HG02970 (cell line): ENCODE data around the gene CDCA5.

Experiments used
- ATAC-seq: cut with Tn5 transposase; IDR thresholded peaks from one replicate; pipeline ENCODE4 v1.9.1; 2021; ENCODE audit warnings: mild to moderate bottlenecking, moderate library complexity, moderate number of reproducible peaks; ENCODE audit not compliant: unreplicated experiment, low FRiP score

Gene CDCA5

GRCh38 chr11:65083834-65084597, at the start of gene CDCA5, which contains the start of gene ZFPL1:
CDCA5 (minus strand) TSS chr11:65084040; CDS start chr11:65083978, 62 bp downstream.
ZFPL1 (plus strand) TSS chr11:65084222; CDS start chr11:65084699, 477 bp downstream.
- ATAC-seq: peak; percentile 87

GRCh38 chr11:65132988-65133700, 49.3 kb upstream of the CDCA5 start:
- ATAC-seq: no peak

DNA sequence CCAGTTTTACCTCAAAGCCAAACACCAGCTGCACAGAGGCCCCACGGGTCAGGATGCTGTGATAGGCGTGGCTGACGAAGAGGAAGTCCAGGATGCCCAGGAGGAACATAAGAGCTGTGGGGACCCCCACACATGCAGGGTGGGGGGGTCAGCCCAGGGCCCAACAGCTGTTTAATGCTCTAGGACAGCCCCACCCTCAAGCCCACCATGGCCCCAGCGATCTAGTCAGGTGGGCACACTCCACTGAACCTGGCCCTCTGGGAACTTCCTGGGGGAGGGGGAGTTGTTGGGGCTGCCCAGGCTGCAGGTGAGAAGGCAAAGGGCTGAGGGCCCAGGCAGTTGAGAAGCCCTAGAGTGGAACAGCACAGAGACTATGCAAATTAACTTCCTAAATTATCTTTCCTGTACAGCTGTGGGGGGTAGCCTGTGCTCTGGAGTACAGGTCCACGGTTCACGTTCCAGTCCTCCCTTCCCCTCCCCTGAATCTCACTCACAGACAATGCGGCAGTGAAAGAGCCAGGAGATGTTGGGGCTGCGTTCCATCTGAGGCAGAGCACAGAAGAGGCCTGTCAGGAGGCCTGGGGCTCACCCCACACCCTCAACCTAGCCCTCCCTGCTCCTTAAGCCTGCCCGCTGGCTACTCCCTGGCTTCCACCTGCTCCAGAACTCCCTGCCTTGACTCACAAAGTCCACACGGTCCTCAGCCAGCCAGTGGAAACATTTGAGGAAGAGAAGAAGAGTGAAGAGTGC, 48.6 kb upstream of the CDCA5 start:
- ATAC-seq: no peak

DNA sequence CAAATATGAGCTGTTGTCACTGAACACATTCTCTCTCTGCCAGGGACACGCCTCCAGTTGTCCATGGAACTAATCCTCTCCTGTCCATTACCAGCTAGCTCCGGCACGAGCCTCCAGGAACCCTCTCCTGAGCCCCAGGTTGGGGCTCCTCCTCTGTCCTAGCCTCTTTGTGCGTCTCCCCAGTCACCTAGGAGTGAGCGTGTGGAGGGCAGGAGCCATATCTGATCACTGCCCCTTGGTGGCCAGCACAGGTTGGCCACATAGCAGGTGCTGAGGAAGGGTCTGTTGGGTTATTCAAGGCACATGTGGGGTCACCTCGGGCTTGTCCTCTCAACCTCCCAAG, 48.0 kb upstream of the CDCA5 start:
- no peak for ATAC-seq

GRCh38 chr11:65131417-65131776, 47.6 kb upstream of the CDCA5 start:
- ATAC-seq: no peak

DNA sequence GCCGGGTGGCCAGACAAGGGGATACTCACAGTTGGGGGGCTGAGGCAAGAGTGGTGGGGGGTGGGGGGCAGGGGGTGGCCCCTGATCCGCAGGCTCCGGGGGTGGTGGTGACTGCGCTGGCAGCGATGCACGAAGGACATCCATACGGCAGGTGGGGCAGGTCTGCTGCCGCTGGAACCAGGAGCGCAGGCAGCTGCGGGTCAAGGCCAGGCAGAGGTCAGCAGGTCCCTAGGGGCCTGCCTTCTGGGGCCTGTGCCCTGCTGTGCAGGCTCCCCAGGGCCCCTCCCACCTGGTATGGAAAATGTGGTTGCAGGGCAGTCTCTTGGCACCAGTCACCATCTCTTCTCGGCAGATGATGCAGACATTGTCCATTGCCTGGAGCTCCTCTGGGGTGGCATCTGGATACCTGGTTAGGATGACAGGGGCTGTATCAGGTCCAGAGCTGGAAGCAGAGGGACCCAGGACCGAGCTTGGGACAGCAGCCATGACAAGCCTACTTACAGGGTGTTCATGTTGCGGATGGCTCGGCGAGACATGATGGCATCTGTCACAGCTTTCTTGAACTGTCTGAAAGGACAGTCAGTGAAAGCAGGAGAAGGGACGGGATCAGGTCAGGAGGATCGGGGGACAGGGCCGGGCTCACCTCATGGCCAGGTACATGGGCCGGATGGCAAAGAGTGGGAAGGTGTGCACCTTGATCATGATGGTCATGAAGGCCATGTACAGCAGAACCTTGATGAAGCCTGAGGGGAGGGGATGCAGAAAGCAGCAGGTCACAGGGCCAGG, 47.0 kb upstream of the CDCA5 start:
- ATAC-seq: no peak

DNA sequence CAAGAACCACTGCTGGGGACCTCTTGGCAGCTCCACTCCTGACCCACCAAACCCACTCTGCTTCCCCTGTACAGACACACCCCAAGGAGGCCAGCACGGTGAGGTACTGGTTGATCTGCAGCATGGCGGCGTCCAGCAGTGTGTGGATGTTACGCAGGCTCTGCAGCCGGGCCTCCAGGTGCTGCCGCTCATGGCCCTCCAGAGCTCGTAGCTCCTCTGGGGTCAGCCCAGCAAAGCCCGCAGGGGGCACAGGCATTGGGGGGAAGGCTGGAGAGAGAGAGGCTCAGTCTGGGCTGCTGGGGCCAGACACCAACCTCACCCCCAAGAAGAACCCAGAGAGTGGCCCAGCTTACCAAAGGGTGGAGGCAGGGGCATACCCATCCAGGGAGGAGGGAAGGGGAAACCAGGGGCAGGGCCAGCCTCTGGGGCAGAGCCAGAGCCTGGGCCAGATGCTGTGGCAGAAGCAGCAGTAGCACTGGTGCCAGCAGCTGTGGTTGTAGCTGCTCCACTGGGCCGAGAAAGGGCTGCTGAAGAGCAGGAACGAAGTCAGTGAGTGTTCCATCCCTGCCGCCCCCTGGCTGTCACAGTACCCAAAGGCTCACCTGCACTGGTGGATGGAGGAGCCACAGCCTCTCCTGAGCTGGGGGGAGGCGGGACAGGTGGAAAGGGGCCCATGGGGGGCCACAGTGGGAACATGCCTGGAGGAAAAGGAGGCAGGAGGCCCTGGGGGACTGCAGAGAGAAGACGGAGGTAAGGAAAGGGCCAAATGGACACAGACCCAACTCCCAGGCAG, 46.0 kb upstream of the CDCA5 start:
- ATAC-seq: no peak

- no peak for ATAC-seq
Observed at GRCh38 chr11:65128182-65129145, 44.6 kb upstream of the CDCA5 start.

DNA sequence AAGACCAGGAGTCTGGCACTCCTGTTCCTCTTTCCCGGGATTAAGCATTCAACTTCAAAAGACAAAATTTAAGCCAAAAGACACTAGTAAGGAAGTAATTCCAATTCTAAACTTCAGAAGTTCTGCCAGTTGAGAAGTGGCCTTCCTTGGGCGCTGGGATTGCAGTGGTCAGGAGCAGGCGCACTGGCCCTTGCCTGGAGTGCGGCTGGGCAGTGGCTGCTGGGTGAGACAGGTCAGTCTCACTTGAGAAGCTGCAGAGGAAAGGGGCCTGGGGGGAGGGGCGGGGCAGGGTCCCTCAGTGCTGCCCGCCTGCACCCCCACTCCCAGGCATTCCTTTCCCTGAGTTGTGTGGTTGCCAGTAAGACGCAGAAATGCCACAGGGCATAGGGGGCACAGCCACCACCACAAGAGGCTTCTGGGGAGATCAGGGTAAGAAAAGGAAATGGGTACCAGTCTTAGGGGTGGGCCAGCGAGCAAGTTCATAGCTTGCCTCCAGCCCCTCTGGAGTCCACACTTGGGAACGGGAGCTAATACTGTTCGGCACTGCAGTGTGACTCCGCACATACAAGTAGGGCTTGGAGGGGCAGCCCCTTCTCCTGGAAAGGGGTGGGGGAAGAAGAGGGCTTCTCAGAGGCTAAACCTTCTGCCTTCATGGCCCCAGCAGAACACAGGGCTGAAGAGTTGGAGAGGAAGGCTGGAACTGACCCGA, 43.8 kb upstream of the CDCA5 start:
- no peak for ATAC-seq

DNA sequence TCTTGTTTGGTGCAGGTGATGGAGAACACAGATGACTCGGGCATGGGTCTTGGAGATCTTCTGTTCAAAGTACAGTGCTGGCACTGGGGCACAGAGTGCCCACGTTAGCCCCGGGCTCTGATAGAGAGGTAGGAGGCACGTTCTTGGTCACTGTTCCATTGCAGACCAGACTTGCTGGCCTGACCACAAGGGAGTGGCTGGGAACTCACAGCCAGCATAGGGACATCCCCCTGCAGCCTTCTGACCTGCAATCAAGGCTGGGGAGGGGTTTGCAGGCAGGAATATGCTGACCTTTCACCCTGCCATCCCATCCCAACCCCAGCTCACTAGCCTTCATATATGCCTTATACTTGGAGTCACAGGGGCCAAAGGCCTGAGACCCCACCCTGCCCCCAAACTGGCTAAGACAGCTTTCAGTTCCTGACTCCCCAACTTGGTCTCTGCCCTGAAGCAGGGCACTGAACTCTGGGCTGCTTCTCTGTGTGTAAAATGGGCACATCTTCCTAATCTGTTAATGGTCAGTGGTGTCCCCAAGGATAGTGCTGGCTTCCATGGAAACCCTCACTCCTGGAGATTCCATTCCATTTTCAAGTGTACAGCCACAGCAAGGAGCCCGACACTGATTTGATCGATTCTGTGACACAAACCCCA, 42.9 kb upstream of the CDCA5 start:
- no peak for ATAC-seq

- no peak for ATAC-seq
Observed at GRCh38 chr11:65125197-65126056, 41.6 kb upstream of the CDCA5 start.

DNA sequence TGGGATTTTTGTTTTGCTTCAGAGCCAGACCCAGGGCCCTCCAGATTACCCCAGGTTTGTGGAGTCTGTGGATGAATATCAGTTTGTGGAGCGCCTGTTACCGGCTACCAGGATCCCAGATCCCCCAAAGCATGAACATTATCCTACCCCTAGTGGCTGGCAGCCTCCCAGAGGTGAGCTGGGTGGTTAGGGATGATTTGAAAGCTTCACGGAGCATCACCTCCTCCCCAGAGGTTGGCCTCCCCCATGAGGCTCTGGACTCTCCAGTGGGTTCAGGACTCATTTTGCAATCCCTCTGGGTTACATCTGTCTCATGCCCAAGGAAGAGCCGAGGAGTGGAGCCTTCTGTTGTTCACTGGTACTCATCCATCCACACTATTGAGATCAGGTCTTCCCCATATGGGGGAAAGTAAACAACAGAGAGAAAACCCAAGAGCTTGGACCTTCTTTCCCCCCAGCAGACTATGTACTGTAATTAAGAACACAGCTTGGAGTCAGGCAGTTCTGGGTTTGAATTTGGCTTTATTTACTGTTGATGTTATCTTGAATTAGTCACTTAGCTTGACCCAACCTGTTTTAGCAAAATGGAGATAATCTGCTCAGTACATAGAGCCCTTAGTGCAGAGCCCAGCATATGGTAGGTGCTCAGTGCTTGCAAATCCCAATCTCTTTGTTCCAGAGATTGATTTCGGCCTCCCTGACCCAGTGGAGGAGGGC, 40.8 kb upstream of the CDCA5 start:
- ATAC-seq: no peak

DNA sequence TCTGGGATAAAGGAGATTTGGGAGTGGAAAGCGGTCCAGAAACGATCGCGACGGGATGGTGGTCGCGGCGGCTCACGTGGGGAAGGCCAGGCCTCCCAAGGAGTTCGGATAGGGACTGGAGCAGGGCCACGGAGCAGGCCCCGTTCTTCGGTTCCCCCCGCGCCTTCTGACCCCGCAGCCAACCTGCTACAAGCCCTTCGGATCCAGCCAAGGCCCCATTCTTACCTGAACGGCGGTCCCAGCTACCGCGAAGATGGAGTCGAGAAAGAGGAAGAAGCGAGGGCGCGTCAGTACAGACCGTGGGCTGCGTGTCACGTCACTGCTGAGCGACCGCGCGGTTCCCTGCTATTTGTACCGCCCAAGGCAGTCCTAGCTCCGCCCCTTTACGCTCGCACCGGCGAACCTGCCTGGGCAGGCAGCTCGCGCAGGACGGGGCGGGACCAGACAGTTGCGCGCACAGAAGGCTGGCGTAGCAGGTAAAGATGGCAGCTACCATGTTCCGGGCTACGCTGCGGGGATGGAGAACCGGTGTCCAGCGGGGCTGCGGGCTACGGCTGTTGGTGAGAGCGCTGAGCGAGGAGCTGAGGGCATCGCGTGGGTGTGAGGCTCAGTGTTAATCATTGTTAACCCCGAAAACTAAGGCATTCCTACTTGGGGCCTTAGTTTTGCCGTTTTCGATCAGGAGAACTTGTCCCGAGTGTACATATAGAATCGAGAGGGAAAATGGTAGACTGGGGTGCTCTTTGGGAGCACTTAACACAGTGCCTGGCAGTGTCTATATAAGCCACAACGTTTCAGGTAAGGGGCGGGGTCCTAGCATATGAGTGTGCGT, 38.2 kb upstream of the CDCA5 start, which contains the start of the genes FAU and MRPL49:
FAU (minus strand) TSS at position 270 of the 832 bp plus-strand sequence. CDS start 321 bp downstream, outside the sequence.
MRPL49 (plus strand) TSS at position 457 of the 832 bp plus-strand sequence; CDS start at position 483, 26 bp downstream.
- peak; percentile 60 for ATAC-seq

DNA sequence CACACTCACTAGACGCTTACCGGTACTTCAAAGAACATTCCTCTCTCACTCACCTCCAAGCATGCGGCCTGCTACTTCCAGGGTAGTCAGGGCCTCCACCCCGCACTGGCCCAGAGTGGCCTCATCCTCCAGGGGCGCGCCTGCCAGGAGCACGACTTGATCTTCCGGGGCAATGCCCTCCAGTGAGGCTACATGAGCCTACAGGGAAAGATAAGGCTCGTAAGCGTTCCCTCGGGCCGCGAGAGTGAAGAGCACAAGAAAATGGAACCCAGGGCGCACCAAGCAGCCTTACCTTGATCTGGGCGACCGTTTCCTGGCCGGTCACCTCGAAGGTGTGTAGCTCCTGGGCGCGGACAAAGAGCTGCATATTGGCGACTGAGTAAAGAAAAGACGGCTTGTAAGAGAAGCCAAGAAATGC, 37.6 kb upstream of the CDCA5 start:
- ATAC-seq: no peak

DNA sequence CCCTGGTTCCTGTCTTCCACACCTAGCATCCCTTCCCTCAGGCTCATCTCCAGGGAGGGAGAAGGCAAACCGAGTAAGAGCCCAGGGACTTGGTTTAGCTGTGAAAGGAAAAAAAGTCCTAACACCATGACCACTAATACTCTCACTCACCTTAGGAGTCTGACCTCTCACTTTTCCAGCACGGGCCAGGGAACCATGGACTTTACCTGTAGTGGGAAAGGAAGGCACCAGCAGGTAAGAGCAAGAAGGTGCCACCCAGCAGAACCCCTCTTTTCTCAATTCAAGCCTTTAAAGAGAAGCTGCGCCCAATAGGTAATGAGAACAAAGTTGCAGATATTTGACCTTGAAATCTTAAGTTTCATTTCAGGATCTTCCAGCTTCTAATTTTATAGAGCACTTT, 37.0 kb upstream of the CDCA5 start:
- ATAC-seq: no peak
